Measurements from ENCODE around the gene CYP26B1.

- no peak for TF ChIP-seq MEF2D (tag; conservative IDR thresholded peaks at IDR 0.05; ENCODE audit: low read depth)
- no peak for TF ChIP-seq TRIM24 (IDR thresholded peaks at IDR 0.05)
These were observed 26.5 kb downstream of the CYP26B1 start for GRCh38 chr2:72121153-72121552.
